Endodermal cell (in vitro differentiated cells): ENCODE measurements around the gene NUDT6. TPM values are rescaled to one million over a fixed set of nuclear protein-coding genes. Genes with fewer than 3 reads are reported as not detected.
A peak's percentile ranks its signal among the peaks of the same experiment; 100 is the strongest.

Source experiments
- DNase-seq: peaks from one replicate; pipeline ENCODE4 v3.0.0-alpha.2; 2017
- H3K27ac ChIP-seq: 2 replicates; pipeline ENCODE4 v1.5.1; 2013; ENCODE audit warnings: mild to moderate bottlenecking, low read depth, low read length, moderate library complexity
- H3K27me3 ChIP-seq: 2 replicates; pipeline ENCODE4 v1.6.1; 2013; ENCODE audit warnings: mild to moderate bottlenecking, low read length, moderate library complexity; ENCODE audit not compliant: insufficient read depth, control insufficient read depth, poor library complexity, severe bottlenecking
- H3K36me3 ChIP-seq: 2 replicates; pipeline ENCODE4 v1.7.0; 2013; ENCODE audit warnings: mild to moderate bottlenecking, low read length, moderate library complexity; ENCODE audit not compliant: control insufficient read depth, insufficient read depth
- H3K4me1 ChIP-seq: one replicate; pipeline ENCODE4 v1.7.0; 2013; ENCODE audit warnings: low read length; ENCODE audit not compliant: control insufficient read depth, insufficient read depth
- H3K4me3 ChIP-seq: 2 replicates; pipeline ENCODE4 v1.5.1; 2013; ENCODE audit warnings: mild to moderate bottlenecking, low read length, moderate library complexity
- H3K9ac ChIP-seq: 2 replicates; pipeline ENCODE4 v1.6.1; 2013; ENCODE audit warnings: mild to moderate bottlenecking, low read length, moderate library complexity; ENCODE audit not compliant: poor library complexity, severe bottlenecking; ENCODE audit errors: extremely low read depth
- H3K9me3 ChIP-seq: 2 replicates; pipeline ENCODE4 v1.6.1; 2013; ENCODE audit warnings: mild to moderate bottlenecking, low read length, moderate library complexity; ENCODE audit not compliant: control insufficient read depth
- H3K27ac Mint-ChIP-seq: 2 replicates; pipeline ENCODE4 v1.8.0; 2020; ENCODE audit warnings: mixed read lengths
- H3K27me3 Mint-ChIP-seq: 2 replicates; pipeline ENCODE4 v1.8.0; 2021; ENCODE audit warnings: mild to moderate bottlenecking, mixed read lengths; ENCODE audit not compliant: insufficient read depth
- H3K36me3 Mint-ChIP-seq: 2 replicates; pipeline ENCODE4 v1.8.0; 2020; ENCODE audit warnings: low read depth, mixed read lengths
- H3K4me1 Mint-ChIP-seq: 2 replicates; pipeline ENCODE4 v1.8.0; 2020; ENCODE audit warnings: mixed read lengths
- H3K4me3 Mint-ChIP-seq: 2 replicates; pipeline ENCODE4 v1.8.0; 2020; ENCODE audit warnings: mild to moderate bottlenecking, moderate library complexity, mixed read lengths
- H3K9me3 Mint-ChIP-seq: 2 replicates; pipeline ENCODE4 v1.8.0; 2020; ENCODE audit warnings: mild to moderate bottlenecking, mixed read lengths
- CTCF ChIP-seq: fragments of 200-600 bp; sonication (generic); conservative IDR thresholded peaks from 2 replicates; pipeline ENCODE4 v1.5.0; 2021; ENCODE audit warnings: antibody characterized with exemption, mild to moderate bottlenecking
- WGBS, 2 experiments: methylation state at CpG; one replicate each; pipeline versions ENCODE4 v1.1.5 to v1.1.7; 2013; ENCODE audit warnings: missing lambda C conversion rate in 2 of 2, mixed read lengths in 1 of 2; ENCODE audit not compliant: insufficient coverage in 1 of 2, insufficient read length in 1 of 2; 5-methylcytosine and 5-hydroxymethylcytosine counted together
- total RNA-seq, 2 donors: library from RNA; stranded (reverse); fragmentation: NEBNext Ultra II Directional in 1 of 2; extraction: Animal tissue kit (Norgen Biotek cat#: 25700) in 1 of 2; gene quantifications; 2 replicates in 1 of 2; 3 replicates in 1 of 2; pipeline ENCODE4 v1.2.1, GENCODE V29; 2021

Gene NUDT6
- total RNA-seq, 2 donors from 2014 or later = 5.8 to 11.6 TPM

DNA sequence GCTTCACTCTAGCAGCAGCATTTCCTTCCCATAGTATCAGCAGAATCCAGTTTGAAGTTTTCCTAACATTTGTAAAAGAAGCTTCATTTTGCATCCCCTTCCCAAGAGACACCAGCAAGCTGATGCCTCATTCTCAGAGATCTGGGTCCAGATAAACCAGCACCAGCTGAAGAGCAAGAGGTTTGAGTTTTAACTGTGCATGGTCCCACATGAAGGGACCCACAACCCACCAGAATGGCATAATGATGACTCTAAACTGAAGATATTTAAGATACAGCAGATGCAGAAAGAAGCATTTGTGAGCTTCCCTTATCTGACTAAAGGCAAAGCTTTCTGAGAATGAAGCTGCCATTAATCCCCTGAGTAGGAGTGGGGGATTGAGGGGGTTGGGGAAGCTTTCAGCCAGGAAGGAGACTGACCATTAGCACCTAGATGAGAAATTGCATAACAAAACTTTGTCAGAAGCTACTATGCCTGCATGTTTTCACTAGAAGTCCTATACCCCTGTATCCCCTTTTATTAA lies 18.6 kb downstream of the NUDT6 start:
- Mint-ChIP-seq H3K4me1 (peaks cover 14% of the 10 kb centered on the region), H3K9me3 (peaks cover 9% of the 10 kb centered on the region), H3K36me3 (peaks cover 13% of the 10 kb centered on the region), H3K27ac (peak overlapping the region; percentile 74), H3K27me3 (no peaks in the 10 kb centered on the region), H3K4me3 (no peak overlapping the region)
- no peak overlapping the region for H3K4me3 ChIP-seq
- no peak overlapping the region for H3K27ac ChIP-seq
- TF ChIP-seq CTCF = no peak
- no peak overlapping the region for H3K9ac ChIP-seq
- DNase-seq = peak; percentile 50
- no peaks in the 10 kb centered on the region for H3K9me3 ChIP-seq
- no peaks in the 10 kb centered on the region for H3K36me3 ChIP-seq
- H3K27me3 ChIP-seq = no peaks in the 10 kb centered on the region
- peaks cover 3% of the 10 kb centered on the region for H3K4me1 ChIP-seq

DNA sequence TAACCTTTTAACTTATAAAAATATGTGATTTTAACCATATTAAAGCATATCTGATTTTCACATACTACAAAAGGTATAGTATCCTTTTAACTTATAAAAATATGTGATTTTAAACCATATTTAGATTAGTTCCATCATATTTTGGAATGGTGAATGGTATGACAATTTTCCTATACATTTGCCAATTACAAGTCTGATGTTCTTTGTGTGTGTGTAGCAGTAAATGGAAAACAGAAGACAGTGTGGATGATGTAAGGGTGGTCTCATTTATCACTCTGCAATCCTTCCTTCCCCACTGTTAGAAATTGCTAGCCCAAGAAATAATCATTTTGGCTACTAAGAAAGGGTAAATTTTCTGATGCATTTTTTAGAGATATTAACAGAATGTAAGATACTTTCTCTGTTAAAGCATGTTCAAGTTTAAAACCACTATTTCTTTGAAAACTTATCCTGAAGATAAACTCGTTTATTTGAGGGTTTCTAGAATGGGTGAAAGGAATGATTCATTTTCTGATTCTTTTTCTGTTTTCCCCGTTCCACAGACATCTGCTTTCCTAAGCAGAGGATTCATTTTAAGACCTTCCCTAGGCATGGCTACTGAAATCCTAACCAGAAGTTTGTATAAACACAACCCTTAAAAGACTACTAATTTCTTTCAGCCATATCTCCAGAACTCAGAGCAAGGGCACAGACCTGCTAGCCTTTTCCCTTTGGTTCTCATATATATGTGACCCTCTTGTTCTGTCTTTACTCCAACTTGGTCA lies 21.0 kb downstream of the NUDT6 start:
- Mint-ChIP-seq H3K36me3 (peaks cover 16% of the 10 kb centered on the region), H3K4me1 (peaks cover 13% of the 10 kb centered on the region), H3K4me3 (no peak overlapping the region), H3K27ac (no peak overlapping the region), H3K27me3 (no peaks in the 10 kb centered on the region), H3K9me3 (peaks cover 9% of the 10 kb centered on the region)
- Histone ChIP-seq H3K36me3 (no peaks in the 10 kb centered on the region), H3K4me3 (no peak overlapping the region), H3K9me3 (no peaks in the 10 kb centered on the region), H3K4me1 (peaks cover 3% of the 10 kb centered on the region), H3K27ac (no peak overlapping the region), H3K9ac (no peak overlapping the region), H3K27me3 (no peaks in the 10 kb centered on the region)
- TF ChIP-seq CTCF = no peak
- 94 to 100% methylated on average over 2 of the region's 2 CpGs for WGBS, 2 experiments
- no peak for DNase-seq

DNA sequence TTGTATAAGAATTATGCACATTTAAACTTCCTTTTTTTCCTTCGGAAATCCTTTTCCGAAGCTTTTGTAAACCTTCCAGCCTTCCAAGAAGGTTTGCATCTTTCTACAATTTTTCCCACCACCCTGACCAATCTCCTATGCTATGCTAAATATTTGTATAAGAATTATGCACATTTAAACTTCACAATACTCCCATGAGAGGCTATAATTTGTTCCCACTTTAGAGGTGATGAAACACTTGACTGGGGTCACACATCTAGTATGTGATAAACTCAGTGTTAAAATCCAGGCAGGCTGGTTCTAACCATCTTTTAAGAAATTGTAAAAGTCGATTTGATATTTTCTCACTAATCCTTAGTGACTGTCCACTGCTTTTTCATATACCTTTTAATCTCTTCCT lies 22.1 kb downstream of the NUDT6 start:
- H3K36me3 ChIP-seq = no peaks in the 10 kb centered on the region
- Mint-ChIP-seq H3K4me3 (no peak overlapping the region), H3K27me3 (no peaks in the 10 kb centered on the region), H3K27ac (no peak overlapping the region), H3K36me3 (peaks cover 14% of the 10 kb centered on the region), H3K9me3 (peaks cover 9% of the 10 kb centered on the region), H3K4me1 (peaks cover 13% of the 10 kb centered on the region)
- no peak for DNase-seq
- no peaks in the 10 kb centered on the region for H3K9me3 ChIP-seq
- no peak for TF ChIP-seq CTCF
- H3K27me3 ChIP-seq = no peaks in the 10 kb centered on the region
- peaks cover 3% of the 10 kb centered on the region for H3K4me1 ChIP-seq
- no peak overlapping the region for H3K27ac ChIP-seq
- no peak overlapping the region for H3K9ac ChIP-seq
- 81 to 91% methylated on average over 1 to 3 of the region's 3 CpGs for WGBS, 2 experiments
- H3K4me3 ChIP-seq = no peak overlapping the region
